Activated T-cell treated with anti-CD3 and anti-CD28 coated beads for 48 hours (primary cell): Measurements from ENCODE around the gene FAM110C.
"Not testable (repeated sequence)": the region's sequence is repeated elsewhere in the genome, so short reads cannot be mapped to it uniquely, and the experiment has no call there.

Experiments
- DNase-seq: peaks from one replicate; pipeline ENCODE4 v3.0.0-alpha.2; 2020; ENCODE audit warnings: low read depth

The FAM110C gene

DNA sequence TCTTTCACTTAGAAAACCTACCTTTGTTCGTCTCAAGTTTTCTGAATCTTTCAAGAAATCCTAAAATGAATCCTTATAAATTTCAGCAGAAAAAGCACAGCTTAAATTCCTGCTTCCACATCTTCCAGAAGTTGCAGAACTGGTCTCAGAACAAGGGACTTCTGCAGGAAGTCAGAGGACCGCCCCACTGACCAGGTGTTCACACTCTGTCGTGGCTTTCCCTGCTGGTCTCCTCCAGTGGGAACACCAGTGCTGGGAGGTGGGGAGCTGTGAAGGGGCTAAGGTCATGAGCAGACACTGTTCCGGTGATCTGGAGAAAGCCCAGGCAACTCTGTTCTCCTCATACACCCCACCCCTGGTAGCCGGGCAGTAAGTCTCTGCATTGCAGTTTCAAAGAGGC lies 3.5 kb downstream of the FAM110C start:
- no peak for DNase-seq

- DNase-seq = no peak
These were observed 5.8 kb downstream of the FAM110C start for GRCh38 chr2:40465-40864.

DNA sequence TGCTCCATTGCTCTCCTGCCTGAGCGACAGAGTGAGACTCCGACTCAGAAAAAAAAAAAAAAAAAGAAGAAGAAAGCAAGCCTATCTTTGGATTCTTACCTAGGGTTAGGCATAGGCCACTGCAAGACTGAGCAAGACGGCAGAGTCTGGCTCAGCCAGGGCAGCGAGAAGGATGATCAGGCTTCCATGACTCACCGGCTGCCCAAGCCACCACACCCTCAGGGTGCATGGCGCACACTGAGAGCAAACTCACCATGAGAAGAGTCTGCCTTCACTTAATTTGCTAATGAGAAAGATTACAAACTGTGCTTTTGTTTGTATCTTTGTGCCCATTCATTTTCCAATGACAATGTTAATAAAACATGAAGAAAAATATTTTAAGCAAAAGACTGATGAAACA lies 8.2 kb downstream of the FAM110C start:
- DNase-seq = no peak

DNA sequence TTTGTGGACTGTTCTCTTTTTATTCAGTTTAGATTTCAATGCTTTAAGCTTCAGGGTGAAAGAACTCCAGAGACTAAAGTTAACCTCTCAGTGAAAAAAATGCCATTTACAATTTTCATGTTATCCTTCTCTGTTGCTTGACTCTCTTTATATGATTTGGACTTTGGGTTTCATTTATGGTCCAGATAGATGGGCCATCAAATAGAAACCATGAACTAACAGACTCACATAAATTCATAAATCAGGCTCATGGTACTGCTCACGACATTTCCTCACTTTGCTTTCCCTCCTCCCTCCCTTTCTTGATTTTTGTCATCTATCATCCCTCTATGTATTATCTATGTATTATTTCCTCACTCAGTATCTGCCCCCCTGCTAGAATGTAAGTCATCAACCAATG lies 10.0 kb downstream of the FAM110C start:
- DNase-seq = no peak

DNA sequence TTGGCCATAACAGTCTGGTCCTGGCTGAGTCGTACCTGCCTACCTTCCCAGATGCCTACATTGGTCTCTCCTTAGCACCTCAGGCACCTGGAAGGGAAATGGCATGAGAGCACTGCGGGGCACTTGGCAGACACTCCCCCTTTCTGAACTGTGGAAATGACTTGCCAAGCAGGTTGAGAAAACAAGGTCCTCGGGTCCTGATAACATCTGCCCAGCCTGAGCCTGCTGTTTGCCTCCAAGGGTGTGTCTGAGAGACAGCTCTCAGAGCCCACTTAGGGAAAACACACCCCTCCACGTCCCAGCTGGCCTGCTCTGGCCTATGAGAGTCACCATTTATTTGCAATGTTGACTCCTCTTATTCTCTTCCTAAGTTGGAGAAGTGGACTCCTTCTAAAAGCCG lies 10.5 kb downstream of the FAM110C start:
- no peak for DNase-seq

GRCh38 chr2:33620-34019 lies 12.7 kb downstream of the FAM110C start:
- peak; percentile 37 for DNase-seq

GRCh38 chr2:32068-32467 lies 14.2 kb downstream of the FAM110C start:
- DNase-seq = peak; percentile 51

GRCh38 chr2:29253-29652 lies 17.1 kb downstream of the FAM110C start:
- no peak for DNase-seq

- no peak for DNase-seq
These were observed 17.8 kb downstream of the FAM110C start for GRCh38 chr2:28406-28975.

GRCh38 chr2:26891-27290 lies 19.4 kb downstream of the FAM110C start:
- DNase-seq = no peak

DNA sequence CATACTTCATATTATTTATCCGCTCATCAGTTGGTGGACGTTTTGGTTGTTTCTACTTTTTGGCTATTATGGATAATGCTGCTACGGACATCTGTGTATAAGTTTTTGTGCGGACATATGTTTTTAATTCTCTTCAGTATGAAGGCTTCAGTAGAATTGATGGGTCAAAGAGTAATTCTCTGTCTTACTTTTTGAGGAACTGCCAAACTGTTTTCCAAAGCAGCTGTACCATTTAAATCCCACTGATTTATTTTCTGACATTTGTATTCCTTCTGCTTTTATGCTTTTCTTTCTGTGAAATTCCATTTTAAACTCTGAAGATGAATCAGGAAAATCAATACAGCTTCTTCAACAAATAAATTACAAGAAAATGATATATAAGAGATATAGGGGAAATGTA lies 20.8 kb downstream of the FAM110C start:
- DNase-seq = no peak

GRCh38 chr2:24591-24990 lies 21.7 kb downstream of the FAM110C start:
- DNase-seq = not testable (repeated sequence)

GRCh38 chr2:24107-24506 lies 22.2 kb downstream of the FAM110C start:
- no peak for DNase-seq

- DNase-seq = no peak
These were observed 23.0 kb downstream of the FAM110C start for GRCh38 chr2:23283-23682.

- DNase-seq = not testable (repeated sequence)
These were observed 24.1 kb downstream of the FAM110C start for GRCh38 chr2:22244-22643.

- not testable (repeated sequence) for DNase-seq
These were observed 26.0 kb downstream of the FAM110C start for GRCh38 chr2:20259-20658.

- DNase-seq = no peak
These were observed 26.8 kb downstream of the FAM110C start for GRCh38 chr2:19505-19904.

DNA sequence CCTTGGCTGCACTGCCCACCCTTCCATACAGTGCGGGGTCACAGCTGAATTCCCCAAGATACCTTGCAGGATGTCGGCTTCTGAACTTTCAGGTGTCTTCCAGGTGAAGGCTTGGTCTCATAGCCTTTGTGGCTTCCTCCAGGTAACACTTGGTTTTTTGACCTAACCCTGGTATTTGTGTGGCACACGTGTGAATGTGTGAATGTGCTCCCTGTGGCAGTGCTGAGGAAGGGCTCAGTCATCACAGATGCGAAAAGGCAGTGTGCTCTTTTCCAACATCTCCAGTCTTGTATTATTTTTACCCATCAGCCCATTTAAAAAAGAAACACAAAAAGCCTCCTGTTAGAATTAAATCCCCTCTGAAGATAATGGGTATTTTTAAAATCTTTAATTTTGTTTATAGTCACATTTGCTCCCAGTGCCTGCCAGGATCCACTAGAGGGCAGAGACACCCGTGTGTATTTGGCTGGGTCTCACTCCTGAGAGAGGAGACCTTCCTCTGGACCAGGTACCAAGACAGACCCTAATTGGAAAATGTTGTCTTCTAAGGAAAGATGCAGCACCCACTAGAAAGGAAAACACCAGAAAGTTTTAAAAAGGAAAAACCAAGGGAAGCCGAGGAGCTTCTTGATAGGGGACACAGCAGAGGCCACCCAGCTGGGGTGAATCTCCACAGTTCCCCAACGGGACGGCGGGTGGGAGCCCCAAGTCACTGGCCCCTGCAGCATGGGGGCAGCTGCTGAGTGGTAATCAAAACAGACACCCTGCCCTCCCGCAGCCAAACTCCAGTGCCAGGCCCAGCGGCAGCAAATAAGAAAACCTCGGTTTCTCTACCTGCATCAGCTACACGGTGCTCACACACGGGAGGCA lies 27.7 kb downstream of the FAM110C start:
- no peak for DNase-seq

DNA sequence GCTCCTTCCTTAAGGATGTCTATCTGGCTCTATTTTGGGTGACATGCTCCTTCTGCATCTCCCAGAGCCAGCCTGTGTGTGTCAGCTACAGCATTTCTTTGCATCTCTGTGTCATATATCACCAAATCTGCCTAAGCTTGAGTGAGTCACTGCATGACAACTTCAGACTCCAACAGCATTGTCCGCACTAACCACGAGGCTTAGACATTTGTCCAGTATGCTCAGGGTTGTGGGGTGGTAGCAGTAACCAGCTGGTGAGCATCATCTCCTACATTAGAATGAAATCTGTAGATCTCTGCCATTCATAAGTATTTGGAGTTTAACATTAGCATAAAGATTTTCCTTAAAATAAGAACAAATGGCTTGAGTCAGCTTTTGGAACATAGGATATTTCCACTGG lies 30.4 kb downstream of the FAM110C start:
- DNase-seq = not testable (repeated sequence)

- DNase-seq = peak; percentile 74
These were observed 34.9 kb downstream of the FAM110C start for GRCh38 chr2:11248-11941.

DNA sequence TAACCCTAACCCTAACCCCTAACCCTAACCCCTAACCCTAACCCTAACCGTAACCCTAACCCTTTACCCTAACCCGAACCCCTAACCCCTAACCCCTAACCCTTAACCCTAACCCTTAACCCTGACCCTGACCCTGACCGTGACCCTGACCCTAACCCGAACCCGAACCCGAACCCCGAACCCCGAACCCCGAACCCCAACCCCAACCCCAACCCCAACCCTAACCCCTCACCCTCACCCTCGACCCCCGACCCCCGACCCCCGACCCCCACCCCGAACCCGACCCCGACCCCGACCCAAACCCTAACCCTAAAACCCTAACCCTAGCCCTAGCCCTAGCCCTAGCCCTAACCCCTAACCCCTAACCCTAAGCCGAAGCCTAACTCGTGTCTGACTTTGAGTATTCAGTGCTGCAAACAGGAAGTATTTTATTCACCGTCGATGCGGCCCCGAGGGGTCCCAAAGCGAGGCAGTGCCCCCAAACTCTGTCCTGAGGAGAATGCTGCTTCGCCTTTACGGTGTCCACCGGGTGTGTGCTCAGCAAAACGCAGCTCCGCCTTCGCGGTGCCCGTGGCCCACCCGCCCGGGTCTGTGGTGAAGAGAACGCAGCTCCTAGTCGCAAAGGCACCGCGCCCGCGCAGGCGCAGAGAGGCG lies 36.0 kb downstream of the FAM110C start:
- DNase-seq = no peak
